Fibroblast of mammary gland (primary cell): Measurements from ENCODE around the gene TMEM255B.
"Not testable (repeated sequence)": the region's sequence is repeated elsewhere in the genome, so short reads cannot be mapped to it uniquely, and the experiment has no call there.

Source experiments
- DNase-seq: peaks from one replicate; pipeline ENCODE4 v3.0.0-alpha.2; 2010; ENCODE audit warnings: low read depth
- H3K4me3 ChIP-seq: 2 replicates; pipeline ENCODE4 v1.5.1; 2011; ENCODE audit warnings: low read depth, mild to moderate bottlenecking, low read length, moderate library complexity; ENCODE audit not compliant: control insufficient read depth
- CTCF ChIP-seq: conservative IDR thresholded peaks from 2 replicates; pipeline ENCODE4 v1.5.1; 2011; ENCODE audit warnings: low read depth, low read length, inconsistent platforms; ENCODE audit not compliant: control insufficient read depth, insufficient read depth

TMEM255B gene

GRCh38 chr13:113749967-113750366, 9.1 kb upstream of the TMEM255B start:
- no peak for DNase-seq
- no peak for TF ChIP-seq CTCF
- H3K4me3 ChIP-seq, result no peak overlapping the region

GRCh38 chr13:113750554-113751399, 8.2 kb upstream of the TMEM255B start:
- DNase-seq, result no peak
- H3K4me3 ChIP-seq, result no peak overlapping the region
- no peak for TF ChIP-seq CTCF

- DNase-seq, result no peak
- TF ChIP-seq CTCF, result no peak
- no peak overlapping the region for H3K4me3 ChIP-seq
Measured at GRCh38 chr13:113751491-113751890, 7.5 kb upstream of the TMEM255B start.

GRCh38 chr13:113752211-113752986, 6.6 kb upstream of the TMEM255B start:
- not testable (repeated sequence) for H3K4me3 ChIP-seq

GRCh38 chr13:113753171-113753570, 5.9 kb upstream of the TMEM255B start:
- H3K4me3 ChIP-seq, result no peak overlapping the region
- DNase-seq, result no peak
- TF ChIP-seq CTCF, result no peak

More at GRCh38 chr13:113752211-113752986, 6.6 kb upstream of the TMEM255B start:
- DNase-seq, result not testable (repeated sequence)

GRCh38 chr13:113754242-113754641, 4.8 kb upstream of the TMEM255B start:
- H3K4me3 ChIP-seq, result no peak overlapping the region
- DNase-seq, result no peak
- no peak for TF ChIP-seq CTCF

GRCh38 chr13:113754691-113755090, 4.3 kb upstream of the TMEM255B start:
- H3K4me3 ChIP-seq, result no peak overlapping the region
- TF ChIP-seq CTCF, result no peak
- no peak for DNase-seq
